Neural progenitor cell (in vitro differentiated cells): Measurements from ENCODE around the gene HINT3. TPM values are rescaled to one million over a fixed set of nuclear protein-coding genes. Genes with fewer than 3 reads are reported as not detected.

Experiments
- DNase-seq: peaks from one replicate; pipeline ENCODE4 v3.0.0-alpha.2; 2016; ENCODE audit warnings: low spot score
- H2AFZ ChIP-seq: fragments of 200-600 bp; sonication (generic); replicated peaks from 2 replicates; pipeline ENCODE4 v1.6.1; 2016; ENCODE audit warnings: antibody characterized with exemption
- H3F3A ChIP-seq: fragments of 200-600 bp; sonication (generic); 2 replicates; pipeline ENCODE4 v1.6.1; 2016; ENCODE audit warnings: antibody characterized with exemption, low read depth
- H3K27ac ChIP-seq: fragments of 200-600 bp; sonication (generic); 2 replicates; pipeline ENCODE4 v1.5.1; 2016; ENCODE audit warnings: mild to moderate bottlenecking
- H3K27me3 ChIP-seq: fragments of 200-600 bp; sonication (generic); 2 replicates; pipeline ENCODE4 v1.6.1; 2016; ENCODE audit warnings: mild to moderate bottlenecking, moderate library complexity
- H3K36me3 ChIP-seq: fragments of 200-600 bp; sonication (generic); 2 replicates; pipeline ENCODE4 v1.5.1; 2016
- H3K4me1 ChIP-seq: fragments of 200-600 bp; sonication (generic); 2 replicates; pipeline ENCODE4 v1.6.1; 2016; ENCODE audit warnings: mixed run types
- H3K4me2 ChIP-seq: fragments of 200-600 bp; sonication (generic); 2 replicates; pipeline ENCODE4 v1.6.1; 2016
- H3K4me3 ChIP-seq: fragments of 200-600 bp; sonication (generic); 2 replicates; pipeline ENCODE4 v1.5.1; 2016
- H3K79me2 ChIP-seq: fragments of 200-600 bp; sonication (generic); 2 replicates; pipeline ENCODE4 v1.6.1; 2016; ENCODE audit warnings: low read depth
- H3K9ac ChIP-seq: fragments of 200-600 bp; sonication (generic); 2 replicates; pipeline ENCODE4 v1.6.1; 2016
- H3K9me3 ChIP-seq: fragments of 200-600 bp; sonication (generic); 2 replicates; pipeline ENCODE4 v1.5.1; 2016; ENCODE audit warnings: low read depth
- H4K20me1 ChIP-seq: fragments of 200-600 bp; sonication (generic); 2 replicates; pipeline ENCODE4 v1.6.1; 2016; ENCODE audit warnings: low read depth
- H3K27ac Mint-ChIP-seq: 3 replicates; pipeline ENCODE4 v1.8.0; 2021; ENCODE audit warnings: mixed read lengths
- H3K27me3 Mint-ChIP-seq: 2 replicates; pipeline ENCODE4 v1.8.0; 2022; ENCODE audit warnings: low read depth, mild to moderate bottlenecking, inconsistent platforms, moderate library complexity, mixed read lengths; ENCODE audit not compliant: insufficient read depth
- H3K36me3 Mint-ChIP-seq: 3 replicates; pipeline ENCODE4 v1.8.0; 2021; ENCODE audit warnings: mixed read lengths
- H3K4me1 Mint-ChIP-seq: 3 replicates; pipeline ENCODE4 v1.8.0; 2021; ENCODE audit warnings: mixed read lengths
- H3K4me3 Mint-ChIP-seq: 3 replicates; pipeline ENCODE4 v1.8.0; 2021; ENCODE audit warnings: mild to moderate bottlenecking, moderate library complexity, mixed read lengths
- H3K9me3 Mint-ChIP-seq: 3 replicates; pipeline ENCODE4 v1.8.0; 2020; ENCODE audit warnings: mixed read lengths
- EZH2 ChIP-seq: fragments of 200-600 bp; sonication (generic); IDR thresholded peaks from 2 replicates; pipeline ENCODE4 v1.6.1; 2017; ENCODE audit warnings: antibody characterized with exemption, mild to moderate bottlenecking, moderate library complexity
- EZH2phosphoT487 ChIP-seq: fragments of 200-600 bp; sonication (generic); IDR thresholded peaks from 2 replicates; pipeline ENCODE4 v1.6.1; 2017; ENCODE audit warnings: antibody characterized with exemption
- total RNA-seq: library from RNA; depleted of rRNA; stranded (reverse); fragments of >200 nt; gene quantifications from 2 replicates; pipeline ENCODE4 v1.2.3, GENCODE V29; 2015; ENCODE audit warnings: low replicate concordance
- TF ChIP-seq, protein P1 (sequence below): fragments of 200-600 bp; sonication (generic); IDR thresholded peaks from 2 replicates; pipeline ENCODE4 v1.5.1; 2017; ENCODE audit warnings: antibody characterized with exemption, mild to moderate bottlenecking

The HINT3 gene
- total RNA-seq, 1 donor from 2014 or later = 29.6 TPM

DNA sequence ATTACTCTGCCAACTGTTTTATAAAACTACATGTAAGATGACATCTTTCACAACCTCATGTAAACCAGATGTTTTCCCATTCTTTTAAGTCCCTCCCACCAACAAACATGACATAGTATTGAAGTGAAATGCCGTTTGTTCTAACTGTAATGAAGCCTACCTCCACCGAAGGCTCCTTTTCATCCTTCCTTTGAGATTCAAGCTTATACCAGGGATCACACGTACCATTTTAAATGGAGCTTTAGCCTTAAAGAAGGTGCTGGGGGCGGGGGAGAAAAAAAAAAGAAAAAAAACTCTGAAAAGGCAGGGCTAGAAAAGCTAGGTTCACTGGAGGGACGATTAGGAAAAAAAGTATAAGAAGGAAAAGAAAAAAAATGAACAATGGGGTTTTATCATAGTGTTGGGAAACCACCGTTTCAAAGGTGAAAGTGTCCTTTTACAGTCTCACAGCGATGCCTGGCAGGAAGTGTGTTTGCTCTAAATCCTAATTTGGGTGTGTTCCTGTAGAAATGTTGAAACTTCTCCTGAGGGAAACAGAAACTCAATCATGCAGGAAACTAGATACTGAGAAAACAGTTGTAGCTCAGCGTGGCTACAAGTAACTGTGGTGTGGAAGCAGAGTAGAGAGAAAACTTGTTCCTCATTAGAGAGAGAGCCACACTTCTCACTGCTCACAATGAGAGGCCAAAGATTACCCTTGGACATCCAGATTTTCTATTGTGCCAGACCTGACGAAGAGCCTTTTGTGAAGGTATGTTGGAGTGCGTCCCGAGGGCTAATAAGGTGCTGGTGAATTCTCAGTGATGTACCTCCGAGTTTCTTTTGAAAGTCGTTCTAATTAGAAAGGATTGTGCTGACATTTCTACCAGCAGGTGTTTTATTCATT, 37.6 kb upstream of the HINT3 start:
- H3K27ac ChIP-seq = no peak overlapping the region
- peaks cover 9% of the 10 kb centered on the region for H3K36me3 Mint-ChIP-seq
- H3K27me3 Mint-ChIP-seq = no peaks in the 10 kb centered on the region
- peak overlapping the region; percentile 13 for H3K4me3 ChIP-seq
- DNase-seq = no peak
- no peak overlapping the region for H2AFZ ChIP-seq
- H3K79me2 ChIP-seq = no peaks in the 10 kb centered on the region
- H3F3A ChIP-seq = no peaks in the 10 kb centered on the region
- no peaks in the 10 kb centered on the region for H3K27me3 ChIP-seq
- H3K4me1 ChIP-seq = peaks cover 16% of the 10 kb centered on the region
- H3K9me3 ChIP-seq = no peaks in the 10 kb centered on the region
- peaks cover 10% of the 10 kb centered on the region for H3K4me1 Mint-ChIP-seq
- no peak overlapping the region for H3K9ac ChIP-seq
- H3K9me3 Mint-ChIP-seq = no peaks in the 10 kb centered on the region
- no peaks in the 10 kb centered on the region for H3K36me3 ChIP-seq
- peak overlapping the region; percentile 10 for H3K27ac Mint-ChIP-seq
- no peaks in the 10 kb centered on the region for H4K20me1 ChIP-seq
- no peak for TF ChIP-seq EZH2
- TF ChIP-seq EZH2phosphoT487 = no peak
- TF ChIP-seq, protein P1, sequence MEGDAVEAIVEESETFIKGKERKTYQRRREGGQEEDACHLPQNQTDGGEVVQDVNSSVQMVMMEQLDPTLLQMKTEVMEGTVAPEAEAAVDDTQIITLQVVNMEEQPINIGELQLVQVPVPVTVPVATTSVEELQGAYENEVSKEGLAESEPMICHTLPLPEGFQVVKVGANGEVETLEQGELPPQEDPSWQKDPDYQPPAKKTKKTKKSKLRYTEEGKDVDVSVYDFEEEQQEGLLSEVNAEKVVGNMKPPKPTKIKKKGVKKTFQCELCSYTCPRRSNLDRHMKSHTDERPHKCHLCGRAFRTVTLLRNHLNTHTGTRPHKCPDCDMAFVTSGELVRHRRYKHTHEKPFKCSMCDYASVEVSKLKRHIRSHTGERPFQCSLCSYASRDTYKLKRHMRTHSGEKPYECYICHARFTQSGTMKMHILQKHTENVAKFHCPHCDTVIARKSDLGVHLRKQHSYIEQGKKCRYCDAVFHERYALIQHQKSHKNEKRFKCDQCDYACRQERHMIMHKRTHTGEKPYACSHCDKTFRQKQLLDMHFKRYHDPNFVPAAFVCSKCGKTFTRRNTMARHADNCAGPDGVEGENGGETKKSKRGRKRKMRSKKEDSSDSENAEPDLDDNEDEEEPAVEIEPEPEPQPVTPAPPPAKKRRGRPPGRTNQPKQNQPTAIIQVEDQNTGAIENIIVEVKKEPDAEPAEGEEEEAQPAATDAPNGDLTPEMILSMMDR = no peak
- no peak overlapping the region for H3K4me3 Mint-ChIP-seq
- H3K4me2 ChIP-seq = peak overlapping the region; percentile 63

DNA sequence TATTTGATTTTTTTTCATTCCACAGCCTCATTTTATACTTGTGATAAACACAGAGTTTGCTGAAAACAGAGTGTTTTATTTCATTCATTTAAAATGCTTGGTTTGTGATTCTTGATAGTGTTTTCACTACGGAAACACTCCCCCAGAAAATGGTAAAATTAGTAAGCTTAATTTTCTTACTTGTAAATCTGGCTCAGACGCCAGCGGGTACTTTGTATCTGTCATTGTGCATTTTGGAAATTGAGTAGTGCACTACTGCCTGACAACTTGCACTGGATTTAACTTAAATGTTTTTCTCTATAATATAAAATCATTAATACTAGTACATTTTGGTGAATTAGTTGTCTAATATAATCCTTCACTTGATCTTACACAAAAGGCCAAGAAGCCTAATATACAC, 37.0 kb upstream of the HINT3 start:
- Histone ChIP-seq H3K27ac (no peak overlapping the region), H3K4me2 (no peak overlapping the region), H3K4me3 (no peak overlapping the region), H3K9me3 (no peaks in the 10 kb centered on the region), H3F3A (no peaks in the 10 kb centered on the region), H3K4me1 (peaks cover 16% of the 10 kb centered on the region), H3K36me3 (no peaks in the 10 kb centered on the region), H2AFZ (no peak overlapping the region), H4K20me1 (no peaks in the 10 kb centered on the region), H3K79me2 (no peaks in the 10 kb centered on the region), H3K27me3 (no peaks in the 10 kb centered on the region), H3K9ac (no peak overlapping the region)
- H3K4me1 Mint-ChIP-seq = peaks cover 10% of the 10 kb centered on the region
- H3K27me3 Mint-ChIP-seq = no peaks in the 10 kb centered on the region
- no peak overlapping the region for H3K27ac Mint-ChIP-seq
- H3K36me3 Mint-ChIP-seq = peaks cover 9% of the 10 kb centered on the region
- H3K9me3 Mint-ChIP-seq = no peaks in the 10 kb centered on the region
- no peak overlapping the region for H3K4me3 Mint-ChIP-seq
- TF ChIP-seq EZH2 (no peak), EZH2phosphoT487 (no peak)
- TF ChIP-seq, protein P1 = no peak
- no peak for DNase-seq

DNA sequence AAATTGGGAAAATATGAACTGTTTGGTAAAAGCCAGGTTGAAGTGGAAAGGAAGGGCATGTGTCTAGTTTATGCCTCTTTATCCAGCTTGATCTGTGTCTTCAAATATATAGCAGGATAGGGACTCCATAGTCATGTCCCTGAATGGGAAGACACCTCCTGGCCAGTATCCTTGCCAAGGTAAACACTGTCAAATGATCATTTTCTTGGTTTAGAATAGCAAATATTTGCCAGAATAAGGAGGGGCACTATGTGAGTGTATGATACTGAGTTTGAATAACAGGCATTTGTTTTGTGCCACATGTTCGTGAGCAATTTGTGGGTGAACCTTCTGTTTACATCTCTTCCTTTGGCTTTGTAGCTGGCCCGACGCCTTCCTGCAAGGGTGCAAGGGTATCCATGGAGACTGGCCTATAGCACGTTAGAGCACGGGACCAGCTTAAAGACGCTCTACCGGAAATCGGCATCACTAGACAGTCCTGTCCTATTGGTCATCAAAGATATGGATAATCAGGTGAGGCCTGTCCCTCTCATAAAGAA, 34.2 kb upstream of the HINT3 start:
- H3K27ac ChIP-seq = no peak overlapping the region
- H3K4me2 ChIP-seq = no peak overlapping the region
- H3K9ac ChIP-seq = no peak overlapping the region
- Mint-ChIP-seq H3K4me3 (no peak overlapping the region), H3K27me3 (no peaks in the 10 kb centered on the region), H3K27ac (no peak overlapping the region), H3K36me3 (peaks cover 6% of the 10 kb centered on the region), H3K9me3 (no peaks in the 10 kb centered on the region), H3K4me1 (peaks cover 10% of the 10 kb centered on the region)
- no peaks in the 10 kb centered on the region for H3K27me3 ChIP-seq
- peaks cover 16% of the 10 kb centered on the region for H3K4me1 ChIP-seq
- TF ChIP-seq, protein P1 = no peak
- TF ChIP-seq EZH2 = no peak
- no peak for TF ChIP-seq EZH2phosphoT487
- no peaks in the 10 kb centered on the region for H3K79me2 ChIP-seq
- no peak overlapping the region for H3K4me3 ChIP-seq
- no peak for DNase-seq
- H3K36me3 ChIP-seq = no peaks in the 10 kb centered on the region
- no peaks in the 10 kb centered on the region for H4K20me1 ChIP-seq
- H3F3A ChIP-seq = no peaks in the 10 kb centered on the region
- no peak overlapping the region for H2AFZ ChIP-seq
- no peaks in the 10 kb centered on the region for H3K9me3 ChIP-seq
